Heart left ventricle (tissue), 13 donors: ENCODE data around the gene PLA2G4A.

Source experiments
- POLR2A ChIP-seq, 2 donors: fragments of 450-650 bp; IDR thresholded peaks; one replicate each; pipeline ENCODE4 v1.6.1; 2017; ENCODE audit warnings: antibody characterized with exemption in 2 of 2, mild to moderate bottlenecking in 2 of 2, moderate library complexity in 2 of 2
- TF ChIP-seq, protein P1 (sequence below), 12 donors: fragments of 200-600 bp; sonication (generic) in 4 of 12; IDR thresholded peaks; one replicate each; pipeline versions ENCODE4 v1.5.0 to v1.8.0; 2018 to 2022; ENCODE audit warnings: antibody characterized with exemption in 12 of 12, mild to moderate bottlenecking in 5 of 12
- donor health status: ischemic (EF 13 %, LVEDD 7.1; RV severe dilation, severe dysfunction).
- donor health status: DM: no; HTN: yes; CAD: no.
- donor health status: DM: no; HTN: no; CAD: no.
- donor health status: ischemic (EF 25% LVEDD 6.9; RV normal size, moderate dysfunction).
- donor health status: ischemic (EF 25% LVEDD 5.7; RV mildly dilated, moderate dysfunction).
- donor health status: ischemic (EF 35%, LVEDD 5.7; RV mildly dilated, moderate dysfunction).
- donor health status: nonischemic (EF 11% LVEDD 7.7; RV severe dilation, severe dysfunction).
- donor health status: DM: yes; HTN: yes; CAD: no.
- donor health status: PGD.
- donor health status: ischemic (EF 29% LVEDD 5.4; RV normal size, mild dysfunction).
- donor health status: nonischemic (EF 23%, LVEDD 6.1; RV moderate dilation, normal function).

DNA sequence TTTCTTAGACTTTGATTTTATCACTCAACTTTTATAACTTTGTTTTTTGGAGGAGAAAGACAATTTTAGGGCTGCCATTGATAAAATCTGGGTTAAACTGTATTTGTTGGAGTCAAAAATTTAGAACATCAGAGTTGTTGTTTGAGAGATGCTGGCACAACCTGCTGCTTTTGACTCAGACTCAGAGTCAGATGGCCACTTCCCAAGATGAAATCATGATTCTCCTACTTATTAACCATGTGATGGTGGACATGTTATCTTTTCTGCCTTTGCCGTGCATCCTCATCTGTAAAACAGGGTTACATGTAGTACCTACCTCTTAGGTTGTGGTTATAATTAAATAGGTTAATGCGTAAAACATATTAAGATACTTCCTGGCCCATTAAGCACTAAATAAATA is 71.2 kb downstream of the PLA2G4A start:
- TF ChIP-seq, protein P1, sequence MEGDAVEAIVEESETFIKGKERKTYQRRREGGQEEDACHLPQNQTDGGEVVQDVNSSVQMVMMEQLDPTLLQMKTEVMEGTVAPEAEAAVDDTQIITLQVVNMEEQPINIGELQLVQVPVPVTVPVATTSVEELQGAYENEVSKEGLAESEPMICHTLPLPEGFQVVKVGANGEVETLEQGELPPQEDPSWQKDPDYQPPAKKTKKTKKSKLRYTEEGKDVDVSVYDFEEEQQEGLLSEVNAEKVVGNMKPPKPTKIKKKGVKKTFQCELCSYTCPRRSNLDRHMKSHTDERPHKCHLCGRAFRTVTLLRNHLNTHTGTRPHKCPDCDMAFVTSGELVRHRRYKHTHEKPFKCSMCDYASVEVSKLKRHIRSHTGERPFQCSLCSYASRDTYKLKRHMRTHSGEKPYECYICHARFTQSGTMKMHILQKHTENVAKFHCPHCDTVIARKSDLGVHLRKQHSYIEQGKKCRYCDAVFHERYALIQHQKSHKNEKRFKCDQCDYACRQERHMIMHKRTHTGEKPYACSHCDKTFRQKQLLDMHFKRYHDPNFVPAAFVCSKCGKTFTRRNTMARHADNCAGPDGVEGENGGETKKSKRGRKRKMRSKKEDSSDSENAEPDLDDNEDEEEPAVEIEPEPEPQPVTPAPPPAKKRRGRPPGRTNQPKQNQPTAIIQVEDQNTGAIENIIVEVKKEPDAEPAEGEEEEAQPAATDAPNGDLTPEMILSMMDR (IDR thresholded peaks at IDR 0.05) = no peak
- no peak for TF ChIP-seq POLR2A (IDR thresholded peaks at IDR 0.05)
